Tibial artery (tissue), 4 donors: ENCODE measurements around the gene FSIP1.
"Not testable (repeated sequence)": the region's sequence is repeated elsewhere in the genome, so short reads cannot be mapped to it uniquely, and the experiment has no call there.

Source experiments
- DNase-seq, 2 donors: peaks; one replicate each; pipeline ENCODE4 v3.0.0-alpha.2; 2019
- H3K27ac ChIP-seq, 2 donors: fragments of 200-600 bp; sonication (generic) in 1 of 2; 1 replicate in 1 of 2; 2 replicates in 1 of 2; pipeline ENCODE4 v1.5.1; 2018 to 2019; ENCODE audit warnings: mild to moderate bottlenecking in 1 of 2
- H3K27me3 ChIP-seq, 2 donors: fragments of 200-600 bp; sonication (generic) in 1 of 2; one replicate each; pipeline versions ENCODE4 v1.5.1 to v1.6.0; 2016 to 2019
- H3K36me3 ChIP-seq, 3 donors: fragments of 200-600 bp; sonication (generic) in 2 of 3; one replicate each; pipeline ENCODE4 v1.5.1; 2016 to 2019; ENCODE audit warnings: mild to moderate bottlenecking in 2 of 3
- H3K4me1 ChIP-seq, 4 donors: fragments of 200-600 bp; sonication (generic) in 2 of 4; 1 replicate in 3 of 4; 2 replicates in 1 of 4; pipeline ENCODE4 v1.5.1; 2016 to 2019
- H3K4me3 ChIP-seq, 2 donors: fragments of 200-600 bp; sonication (generic) in 1 of 2; 1 replicate in 1 of 2; 2 replicates in 1 of 2; pipeline ENCODE4 v1.5.1; 2018 to 2019; ENCODE audit warnings: mild to moderate bottlenecking in 2 of 2
- H3K9me3 ChIP-seq, 3 donors: fragments of 200-600 bp; sonication (generic) in 1 of 3; one replicate each; pipeline ENCODE4 v1.5.1; 2016 to 2019
- CTCF ChIP-seq, 2 experiments: fragments of 200-600 bp in 1 of 2; fragments of 450-650 bp in 1 of 2; IDR thresholded peaks; one replicate each; pipeline ENCODE4 v1.5.1; 2017 to 2019; ENCODE audit warnings: antibody characterized with exemption in 2 of 2, mild to moderate bottlenecking in 1 of 2, moderate library complexity in 1 of 2
- intact Hi-C: fragments of 100-400 bp; cut with DNase I; formaldehyde crosslinking; loops from one replicate; pipeline ENCODE4 v1.15.0; 2023; ENCODE audit warnings: low total_unique reads

The FSIP1 gene

GRCh38 chr15:39820050-39820602, 37.5 kb upstream of the FSIP1 start:
- Histone ChIP-seq H3K36me3 (no peaks in the 10 kb centered on the region), H3K4me3 (no peak overlapping the region), H3K27ac (no peak overlapping the region), H3K9me3 (no peaks in the 10 kb centered on the region), H3K27me3 (no peaks in the 10 kb centered on the region), H3K4me1 (peaks cover 0 to 8% (median 0%) of the 10 kb centered on the region in 4 donors)
- no peak for TF ChIP-seq CTCF (IDR thresholded peaks at IDR 0.05)
- intact Hi-C loops: no loop called here
- no peak for DNase-seq

GRCh38 chr15:39819533-39819932, 36.9 kb upstream of the FSIP1 start:
- H3K9me3 ChIP-seq: no peaks in the 10 kb centered on the region
- H3K27me3 ChIP-seq: no peaks in the 10 kb centered on the region
- peaks cover 0 to 8% (median 0%) of the 10 kb centered on the region in 4 donors for H3K4me1 ChIP-seq
- intact Hi-C loops: no loop called here
- H3K27ac ChIP-seq: no peak overlapping the region
- DNase-seq: no peak
- H3K36me3 ChIP-seq: no peaks in the 10 kb centered on the region
- H3K4me3 ChIP-seq: no peak overlapping the region
- TF ChIP-seq CTCF (IDR thresholded peaks at IDR 0.05): no peak

- intact Hi-C loops: no loop called here
- H3K27me3 ChIP-seq: no peaks in the 10 kb centered on the region
These were observed 35.3 kb upstream of the FSIP1 start for GRCh38 chr15:39817892-39818291.

GRCh38 chr15:39814489-39814888, 31.8 kb upstream of the FSIP1 start:
- peaks cover 0 to 8% (median 0%) of the 10 kb centered on the region in 4 donors for H3K4me1 ChIP-seq
- TF ChIP-seq CTCF (IDR thresholded peaks at IDR 0.05): no peak

More at GRCh38 chr15:39817892-39818291, 35.3 kb upstream of the FSIP1 start:
- peaks cover 0 to 8% (median 0%) of the 10 kb centered on the region in 4 donors for H3K4me1 ChIP-seq
- TF ChIP-seq CTCF (IDR thresholded peaks at IDR 0.05): no peak
- H3K9me3 ChIP-seq: no peaks in the 10 kb centered on the region
- no peak overlapping the region for H3K4me3 ChIP-seq
- no peak for DNase-seq
- H3K27ac ChIP-seq: no peak overlapping the region
- no peaks in the 10 kb centered on the region for H3K36me3 ChIP-seq

GRCh38 chr15:39812651-39813050, 30.0 kb upstream of the FSIP1 start:
- not testable (repeated sequence) for DNase-seq

More at GRCh38 chr15:39814489-39814888, 31.8 kb upstream of the FSIP1 start:
- no peak overlapping the region for H3K4me3 ChIP-seq
- no peaks in the 10 kb centered on the region for H3K9me3 ChIP-seq
- H3K27ac ChIP-seq: no peak overlapping the region
- H3K36me3 ChIP-seq: no peaks in the 10 kb centered on the region
- intact Hi-C loops: no loop called here
- H3K27me3 ChIP-seq: no peaks in the 10 kb centered on the region
- no peak for DNase-seq

GRCh38 chr15:39808909-39809308, 26.3 kb upstream of the FSIP1 start:
- H3K4me3 ChIP-seq: no peak overlapping the region
- intact Hi-C loops: no loop called here
- no peak for TF ChIP-seq CTCF (IDR thresholded peaks at IDR 0.05)
- no peak overlapping the region for H3K27ac ChIP-seq
- no peaks in the 10 kb centered on the region for H3K36me3 ChIP-seq
- no peaks in the 10 kb centered on the region for H3K27me3 ChIP-seq
- no peaks in the 10 kb centered on the region for H3K9me3 ChIP-seq
- no peak for DNase-seq
- no peaks in the 10 kb centered on the region for H3K4me1 ChIP-seq

More at GRCh38 chr15:39812651-39813050, 30.0 kb upstream of the FSIP1 start:
- intact Hi-C loops, H3K4me3 ChIP-seq, H3K4me1 ChIP-seq, H3K27me3 ChIP-seq, H3K27ac ChIP-seq, H3K9me3 ChIP-seq, H3K36me3 ChIP-seq: not testable (repeated sequence)
